Gastrocnemius medialis (tissue), 4 donors: Measurements from ENCODE around the gene KIF12.

ENCODE experiments used
- POLR2A ChIP-seq, 2 donors: fragments of 450-650 bp; IDR thresholded peaks; one replicate each; pipeline ENCODE4 v1.6.1; 2017; ENCODE audit warnings: antibody characterized with exemption in 2 of 2, mild to moderate bottlenecking in 2 of 2, moderate library complexity in 2 of 2
- TF ChIP-seq, protein P1 (sequence below), 5 experiments: fragments of 450-650 bp in 3 of 5; fragments of 200-600 bp in 2 of 5; sonication (generic) in 2 of 5; IDR thresholded peaks in 4 of 5; conservative IDR thresholded peaks in 1 of 5; 1 replicate in 4 of 5; 2 replicates in 1 of 5; pipeline ENCODE4 v1.5.1; 2016 to 2019; ENCODE audit warnings: antibody characterized with exemption in 5 of 5, mild to moderate bottlenecking in 3 of 5, moderate library complexity in 3 of 5

GRCh38 chr9:114138552-114138971 is 39.5 kb upstream of the KIF12 start:
- TF ChIP-seq, protein P1, sequence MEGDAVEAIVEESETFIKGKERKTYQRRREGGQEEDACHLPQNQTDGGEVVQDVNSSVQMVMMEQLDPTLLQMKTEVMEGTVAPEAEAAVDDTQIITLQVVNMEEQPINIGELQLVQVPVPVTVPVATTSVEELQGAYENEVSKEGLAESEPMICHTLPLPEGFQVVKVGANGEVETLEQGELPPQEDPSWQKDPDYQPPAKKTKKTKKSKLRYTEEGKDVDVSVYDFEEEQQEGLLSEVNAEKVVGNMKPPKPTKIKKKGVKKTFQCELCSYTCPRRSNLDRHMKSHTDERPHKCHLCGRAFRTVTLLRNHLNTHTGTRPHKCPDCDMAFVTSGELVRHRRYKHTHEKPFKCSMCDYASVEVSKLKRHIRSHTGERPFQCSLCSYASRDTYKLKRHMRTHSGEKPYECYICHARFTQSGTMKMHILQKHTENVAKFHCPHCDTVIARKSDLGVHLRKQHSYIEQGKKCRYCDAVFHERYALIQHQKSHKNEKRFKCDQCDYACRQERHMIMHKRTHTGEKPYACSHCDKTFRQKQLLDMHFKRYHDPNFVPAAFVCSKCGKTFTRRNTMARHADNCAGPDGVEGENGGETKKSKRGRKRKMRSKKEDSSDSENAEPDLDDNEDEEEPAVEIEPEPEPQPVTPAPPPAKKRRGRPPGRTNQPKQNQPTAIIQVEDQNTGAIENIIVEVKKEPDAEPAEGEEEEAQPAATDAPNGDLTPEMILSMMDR (IDR thresholded peaks at IDR 0.05 in 4 of 5, conservative IDR thresholded peaks at IDR 0.05 in 1 of 5), result no peak
- TF ChIP-seq POLR2A (IDR thresholded peaks at IDR 0.05), result no peak
